ENCODE measurements around the gene TCP10L.

DNA sequence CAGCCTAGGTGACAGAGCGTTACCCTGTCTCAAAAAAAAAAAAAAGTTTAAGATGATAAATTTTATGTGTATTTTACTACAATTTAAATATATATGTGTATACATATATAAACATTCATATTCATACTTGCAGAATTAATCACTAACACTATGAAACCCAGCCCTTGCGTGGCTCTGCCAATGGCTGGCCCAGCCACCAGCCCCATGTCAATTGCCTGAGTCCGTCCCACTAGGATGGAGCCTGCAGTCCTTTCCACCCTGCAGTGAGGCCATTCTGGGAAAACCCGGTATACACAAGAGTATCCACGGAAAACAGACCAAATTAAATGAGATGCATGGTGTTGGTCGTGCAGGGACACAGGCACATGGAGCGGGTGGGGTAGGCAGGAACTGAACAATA is 49.7 kb downstream of the TCP10L start:
- TF ChIP-seq EP300 (IDR thresholded peaks at IDR 0.05) (no peak), POLR2A (IDR thresholded peaks at IDR 0.05) (no peak)
- TF ChIP-seq, protein P1, sequence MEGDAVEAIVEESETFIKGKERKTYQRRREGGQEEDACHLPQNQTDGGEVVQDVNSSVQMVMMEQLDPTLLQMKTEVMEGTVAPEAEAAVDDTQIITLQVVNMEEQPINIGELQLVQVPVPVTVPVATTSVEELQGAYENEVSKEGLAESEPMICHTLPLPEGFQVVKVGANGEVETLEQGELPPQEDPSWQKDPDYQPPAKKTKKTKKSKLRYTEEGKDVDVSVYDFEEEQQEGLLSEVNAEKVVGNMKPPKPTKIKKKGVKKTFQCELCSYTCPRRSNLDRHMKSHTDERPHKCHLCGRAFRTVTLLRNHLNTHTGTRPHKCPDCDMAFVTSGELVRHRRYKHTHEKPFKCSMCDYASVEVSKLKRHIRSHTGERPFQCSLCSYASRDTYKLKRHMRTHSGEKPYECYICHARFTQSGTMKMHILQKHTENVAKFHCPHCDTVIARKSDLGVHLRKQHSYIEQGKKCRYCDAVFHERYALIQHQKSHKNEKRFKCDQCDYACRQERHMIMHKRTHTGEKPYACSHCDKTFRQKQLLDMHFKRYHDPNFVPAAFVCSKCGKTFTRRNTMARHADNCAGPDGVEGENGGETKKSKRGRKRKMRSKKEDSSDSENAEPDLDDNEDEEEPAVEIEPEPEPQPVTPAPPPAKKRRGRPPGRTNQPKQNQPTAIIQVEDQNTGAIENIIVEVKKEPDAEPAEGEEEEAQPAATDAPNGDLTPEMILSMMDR (IDR thresholded peaks at IDR 0.05), result no peak
